ENCODE results near the gene ADAMTS3.

- TF ChIP-seq POLR2AphosphoS5 (IDR thresholded peaks at IDR 0.05; ENCODE audit: insufficient read depth in 1 of 2, low read depth in 1 of 2), result no peak
- TF ChIP-seq, protein P1, sequence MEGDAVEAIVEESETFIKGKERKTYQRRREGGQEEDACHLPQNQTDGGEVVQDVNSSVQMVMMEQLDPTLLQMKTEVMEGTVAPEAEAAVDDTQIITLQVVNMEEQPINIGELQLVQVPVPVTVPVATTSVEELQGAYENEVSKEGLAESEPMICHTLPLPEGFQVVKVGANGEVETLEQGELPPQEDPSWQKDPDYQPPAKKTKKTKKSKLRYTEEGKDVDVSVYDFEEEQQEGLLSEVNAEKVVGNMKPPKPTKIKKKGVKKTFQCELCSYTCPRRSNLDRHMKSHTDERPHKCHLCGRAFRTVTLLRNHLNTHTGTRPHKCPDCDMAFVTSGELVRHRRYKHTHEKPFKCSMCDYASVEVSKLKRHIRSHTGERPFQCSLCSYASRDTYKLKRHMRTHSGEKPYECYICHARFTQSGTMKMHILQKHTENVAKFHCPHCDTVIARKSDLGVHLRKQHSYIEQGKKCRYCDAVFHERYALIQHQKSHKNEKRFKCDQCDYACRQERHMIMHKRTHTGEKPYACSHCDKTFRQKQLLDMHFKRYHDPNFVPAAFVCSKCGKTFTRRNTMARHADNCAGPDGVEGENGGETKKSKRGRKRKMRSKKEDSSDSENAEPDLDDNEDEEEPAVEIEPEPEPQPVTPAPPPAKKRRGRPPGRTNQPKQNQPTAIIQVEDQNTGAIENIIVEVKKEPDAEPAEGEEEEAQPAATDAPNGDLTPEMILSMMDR (IDR thresholded peaks at IDR 0.05), result no peak
Observed at GRCh38 chr4:72330381-72330780, 238.6 kb downstream of the ADAMTS3 start.
